GM12878 (cell line): ENCODE results near the gene CSTPP1. TPM values are rescaled to one million over a fixed set of nuclear protein-coding genes. Genes with fewer than 3 reads are reported as not detected.

Source experiments
- ATAC-seq: fragments of 200-7000 bp; cut with Tn5 transposase; 3 replicates; pipeline ENCODE4 v1.9.1; 2020; ENCODE audit warnings: mild to moderate bottlenecking, moderate library complexity
- BruUV-seq: library from RNA; stranded (reverse); fragments of 400-500 nt; replicated peaks from 2 replicates; lab custom pipeline; 2021; lab: Mats Ljungman, UMichigan
- CTCF ChIA-PET: fragments of 300-600 bp; sonication (Branson Sonifier 250); formaldehyde crosslinking; extraction: SDS; loops from one replicate; lab custom pipeline; 2021; ENCODE audit warnings: inconsistent platforms; lab: Yijun Ruan, JAX
- POLR2A ChIA-PET: fragments of 350-600 bp; formaldehyde crosslinking; extraction: SDS; loops from one replicate; lab custom pipeline; 2021; ENCODE audit warnings: inconsistent platforms; lab: Charles Lee
- RAD21 ChIA-PET: fragments of 300-600 bp; sonication (Branson Sonifier 250); formaldehyde crosslinking; loops from one replicate; lab custom pipeline; 2023; ENCODE audit warnings: antibody characterized with exemption; ENCODE audit not compliant: unreplicated experiment; lab: Charles Lee
- SMC1A ChIA-PET: fragments of 300-600 bp; sonication (Branson Sonifier 250); formaldehyde crosslinking; loops from one replicate; lab custom pipeline; 2023; ENCODE audit not compliant: unreplicated experiment, uncharacterized antibody; lab: Charles Lee
- DNase-seq: peaks from one replicate; pipeline ENCODE4 v3.0.0-alpha.2; 2011; ENCODE audit warnings: low read depth, low spot score
- FAIRE-seq: peaks from 3 replicates; lab custom pipeline; 2011; peaks lifted over from hg19 to GRCh38; lab: Jason Lieb, UNC
- H2AFZ ChIP-seq: 2 replicates; pipeline ENCODE4 v1.6.0; 2011; ENCODE audit warnings: low read depth, low read length, control low read depth; ENCODE audit not compliant: control insufficient read depth
- H3K27ac ChIP-seq: 2 replicates; pipeline ENCODE4 v1.5.1; 2011; ENCODE audit warnings: control low read depth; ENCODE audit not compliant: control insufficient read depth, insufficient read depth
- H3K27me3 ChIP-seq, 2 experiments: replicated peaks in 1 of 2; 2 replicates each; pipeline versions ENCODE4 v1.6.0 to v1.6.1; 2011; ENCODE audit warnings: low read length in 1 of 2; ENCODE audit not compliant: control insufficient read depth in 2 of 2, insufficient read depth in 2 of 2
- H3K36me3 ChIP-seq, 2 experiments: 2 replicates each; pipeline ENCODE4 v1.5.1; 2011; ENCODE audit warnings: low read length in 1 of 2; ENCODE audit not compliant: control insufficient read depth in 2 of 2, insufficient read depth in 2 of 2
- H3K4me1 ChIP-seq: 2 replicates; pipeline ENCODE4 v1.6.1; 2011; ENCODE audit warnings: mild to moderate bottlenecking, low read length, moderate library complexity, mixed read lengths; ENCODE audit not compliant: control insufficient read depth, insufficient read depth
- H3K4me2 ChIP-seq: 2 replicates; pipeline ENCODE4 v1.6.0; 2011; ENCODE audit warnings: control low read depth; ENCODE audit not compliant: control insufficient read depth, insufficient read depth
- H3K4me3 ChIP-seq: fragments of 200-600 bp; sonication (generic); 2 replicates; pipeline ENCODE4 v1.5.1; 2016
- H3K79me2 ChIP-seq: 2 replicates; pipeline ENCODE4 v1.6.0; 2011; ENCODE audit warnings: low read length; ENCODE audit not compliant: control insufficient read depth, insufficient read depth
- H3K9ac ChIP-seq: 2 replicates; pipeline ENCODE4 v1.8.0; 2011; ENCODE audit warnings: low read length, control low read depth, mixed read lengths; ENCODE audit not compliant: control insufficient read depth, insufficient read depth
- H3K9me3 ChIP-seq: replicated peaks from 3 replicates; pipeline ENCODE4 v1.5.1; 2011; ENCODE audit warnings: mild to moderate bottlenecking, low read length; ENCODE audit not compliant: control insufficient read depth, insufficient read depth
- H4K20me1 ChIP-seq: 2 replicates; pipeline ENCODE4 v1.6.0; 2011; ENCODE audit not compliant: control insufficient read depth, insufficient read depth
- ETV6 ChIP-seq, 2 experiments: fragments of 450-650 bp in 1 of 2; IDR thresholded peaks in 1 of 2; conservative IDR thresholded peaks in 1 of 2; 2 replicates each; pipeline ENCODE4 v1.6.1; 2014; ENCODE audit warnings: antibody characterized with exemption in 1 of 2, borderline replicate concordance in 1 of 2, low read depth in 1 of 2, mild to moderate bottlenecking in 1 of 2, moderate library complexity in 1 of 2
- NFYB ChIP-seq: IDR thresholded peaks from 2 replicates; pipeline ENCODE4 v1.6.1; 2011; ENCODE audit warnings: low read depth, mild to moderate bottlenecking, low read length, improper control_type of control experiment, moderate library complexity; ENCODE audit not compliant: insufficient read depth
- POU2F2 ChIP-seq: IDR thresholded peaks from 3 replicates; pipeline ENCODE4 v1.6.1; 2011; ENCODE audit warnings: low read depth, mild to moderate bottlenecking, low read length, borderline replicate concordance
- RFX5 ChIP-seq: IDR thresholded peaks from 2 replicates; pipeline ENCODE4 v1.6.1; 2011; ENCODE audit warnings: low read depth, low read length, improper control_type of control experiment
- SPI1 ChIP-seq: IDR thresholded peaks from 2 replicates; pipeline ENCODE4 v1.6.1; 2011; ENCODE audit warnings: low read depth, mild to moderate bottlenecking, low read length, moderate library complexity, borderline replicate concordance; ENCODE audit not compliant: insufficient read depth
- SREBF1 ChIP-seq: IDR thresholded peaks from 2 replicates; pipeline ENCODE4 v1.6.1; 2012; ENCODE audit warnings: mild to moderate bottlenecking, low read length
- WGBS: methylation state at CpG from one replicate; pipeline ENCODE4 v1.1.6; 2016; ENCODE audit warnings: low lambda C conversion rate; ENCODE audit not compliant: insufficient replicate concordance, insufficient coverage; ENCODE audit errors: missing lambda C conversion rate; 5-methylcytosine and 5-hydroxymethylcytosine counted together
- in situ Hi-C: fragments of 300-500 bp; cut with MboI; formaldehyde crosslinking; loops from 9 replicates; pipeline ENCODE4 v1.14.3; 2018; ENCODE audit warnings: mixed read lengths
- intact Hi-C: fragments of 100-400 bp; cut with micrococcal nuclease; formaldehyde crosslinking; loops from one replicate; pipeline ENCODE4 v1.14.2; 2022; ENCODE audit not compliant: unreplicated experiment
- polyA plus RNA-seq, 11 experiments: library from polyadenylated mRNA; depleted of rRNA in 4 of 11; unstranded in 6 of 11; stranded (reverse) in 5 of 11; fragments of >200 nt; fragmentation: Nextera tagmentation in 4 of 11; fragmentation: Illumina TruSeq in 1 of 11; extraction: Ambion mirVana in 4 of 11; extraction: Trizol in 1 of 11; gene quantifications; 1 replicate in 1 of 11; 2 replicates in 10 of 11; pipeline versions ENCODE4 v1.2.1 to v1.2.3, GENCODE V29; 2011 to 2016; ENCODE audit warnings: inconsistent platforms in 2 of 11, missing spikeins in 2 of 11, low read depth in 1 of 11
- total RNA-seq, 4 experiments: library from RNA; depleted of rRNA in 3 of 4; stranded (reverse); fragments of >200 nt in 3 of 4; fragmentation: Illumina TruSeq in 1 of 4; extraction: Trizol in 1 of 4; gene quantifications; 2 replicates each; pipeline versions ENCODE4 v1.2.1 to v1.2.3, GENCODE V29; 2013 to 2021
- TF ChIP-seq, protein P1 (sequence below): fragments of 450-650 bp; IDR thresholded peaks from 2 replicates; pipeline ENCODE4 v1.6.1; 2016; ENCODE audit warnings: mild to moderate bottlenecking
- TF ChIP-seq, protein P2 (sequence below): IDR thresholded peaks from 2 replicates; pipeline ENCODE4 v1.6.1; 2012; ENCODE audit warnings: low read depth, low read length, improper control_type of control experiment
- TF ChIP-seq, protein P3 (sequence below): IDR thresholded peaks from 2 replicates; pipeline ENCODE4 v1.6.1; 2011; ENCODE audit warnings: low read depth, low read length, improper control_type of control experiment, borderline replicate concordance

CSTPP1 gene
- total and polyA plus RNA-seq, 10 of the 15 experiments (the other 5 are each of a cell fraction or from before 2014, with no cell fraction given), result 7.1 to 23.4 (median 17.5) TPM

- ChIA-PET CTCF (no interaction called here), RAD21 (no interaction called here), SMC1A (no interaction called here), POLR2A (interaction anchor here (0.7 kb wide), 1 partner anchor 190 kb away, joined by 4 read pairs; no protein-coding TSS in a partner anchor)
- H3K27me3 ChIP-seq, result no peaks in the 10 kb centered on the region
- TSS peak; percentile 54 for BruUV-seq
- H3K79me2 ChIP-seq, result no peaks in the 10 kb centered on the region
- ATAC-seq, result no peak
- H3K4me2 ChIP-seq, result no peak overlapping the region
- H3K4me1 ChIP-seq, result peaks cover 5% of the 10 kb centered on the region
- no peaks in the 10 kb centered on the region; a peak in 1 of 4 replicates for H3K36me3 ChIP-seq
- H3K9ac ChIP-seq, result no peak overlapping the region
- DNase-seq, result no peak
- H3K4me3 ChIP-seq, result no peak overlapping the region
- in situ Hi-C loops (no loop called here), intact Hi-C loops (no loop called here)
- FAIRE-seq, result no peak
- TF ChIP-seq, protein P1, sequence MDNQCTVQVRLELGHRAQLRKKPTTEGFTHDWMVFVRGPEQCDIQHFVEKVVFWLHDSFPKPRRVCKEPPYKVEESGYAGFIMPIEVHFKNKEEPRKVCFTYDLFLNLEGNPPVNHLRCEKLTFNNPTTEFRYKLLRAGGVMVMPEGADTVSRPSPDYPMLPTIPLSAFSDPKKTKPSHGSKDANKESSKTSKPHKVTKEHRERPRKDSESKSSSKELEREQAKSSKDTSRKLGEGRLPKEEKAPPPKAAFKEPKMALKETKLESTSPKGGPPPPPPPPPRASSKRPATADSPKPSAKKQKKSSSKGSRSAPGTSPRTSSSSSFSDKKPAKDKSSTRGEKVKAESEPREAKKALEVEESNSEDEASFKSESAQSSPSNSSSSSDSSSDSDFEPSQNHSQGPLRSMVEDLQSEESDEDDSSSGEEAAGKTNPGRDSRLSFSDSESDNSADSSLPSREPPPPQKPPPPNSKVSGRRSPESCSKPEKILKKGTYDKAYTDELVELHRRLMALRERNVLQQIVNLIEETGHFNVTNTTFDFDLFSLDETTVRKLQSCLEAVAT, result no peak
- H4K20me1 ChIP-seq, result no peaks in the 10 kb centered on the region
- no peak overlapping the region for H2AFZ ChIP-seq
- H3K9me3 ChIP-seq, result no peaks in the 10 kb centered on the region; the same call in 2 of the 3 replicates
- H3K27ac ChIP-seq, result no peak overlapping the region
Observed at GRCh38 chr11:47052576-47052975, 116.0 kb downstream of the CSTPP1 start.

GRCh38 chr11:47055534-47055933 lies 119.0 kb downstream of the CSTPP1 start:
- no peaks in the 10 kb centered on the region for H3K79me2 ChIP-seq
- ChIA-PET CTCF (interaction anchor here (2.1 kb wide), 1 partner anchor 24 kb away, joined by 5 read pairs; no protein-coding TSS in a partner anchor), POLR2A (interaction anchor here (0.6 kb wide), 1 partner anchor 49 kb away, joined by 4 read pairs; no protein-coding TSS in a partner anchor)
- no peak for TF ChIP-seq ETV6 (conservative IDR thresholded peaks at IDR 0.05 in 1 of 2, IDR thresholded peaks at IDR 0.05 in 1 of 2; ENCODE audit: borderline replicate concordance in 1 of 2, low read depth in 1 of 2)
- TF ChIP-seq SPI1, result no peak
- no peak for TF ChIP-seq POU2F2
- no peak for TF ChIP-seq NFYB
- TF ChIP-seq RFX5, result no peak
- TF ChIP-seq, protein P2, sequence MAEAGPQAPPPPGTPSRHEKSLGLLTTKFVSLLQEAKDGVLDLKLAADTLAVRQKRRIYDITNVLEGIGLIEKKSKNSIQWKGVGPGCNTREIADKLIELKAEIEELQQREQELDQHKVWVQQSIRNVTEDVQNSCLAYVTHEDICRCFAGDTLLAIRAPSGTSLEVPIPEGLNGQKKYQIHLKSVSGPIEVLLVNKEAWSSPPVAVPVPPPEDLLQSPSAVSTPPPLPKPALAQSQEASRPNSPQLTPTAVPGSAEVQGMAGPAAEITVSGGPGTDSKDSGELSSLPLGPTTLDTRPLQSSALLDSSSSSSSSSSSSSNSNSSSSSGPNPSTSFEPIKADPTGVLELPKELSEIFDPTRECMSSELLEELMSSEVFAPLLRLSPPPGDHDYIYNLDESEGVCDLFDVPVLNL, result no peak
- TF ChIP-seq, protein P1, result no peak
- TF ChIP-seq SREBF1, result no peak
- TF ChIP-seq, protein P3, sequence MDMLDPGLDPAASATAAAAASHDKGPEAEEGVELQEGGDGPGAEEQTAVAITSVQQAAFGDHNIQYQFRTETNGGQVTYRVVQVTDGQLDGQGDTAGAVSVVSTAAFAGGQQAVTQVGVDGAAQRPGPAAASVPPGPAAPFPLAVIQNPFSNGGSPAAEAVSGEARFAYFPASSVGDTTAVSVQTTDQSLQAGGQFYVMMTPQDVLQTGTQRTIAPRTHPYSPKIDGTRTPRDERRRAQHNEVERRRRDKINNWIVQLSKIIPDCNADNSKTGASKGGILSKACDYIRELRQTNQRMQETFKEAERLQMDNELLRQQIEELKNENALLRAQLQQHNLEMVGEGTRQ, result no peak

More at GRCh38 chr11:47055534-47055933, 119.0 kb downstream of the CSTPP1 start:
- Histone ChIP-seq H3K27me3 (no peaks in the 10 kb centered on the region), H3K9me3 (no peaks in the 10 kb centered on the region; the same call in 2 of the 3 replicates), H3K4me1 (0 out of 2 replicates have a peak, but pooled peaks cover 2% of the 10 kb centered on the region), H3K27ac (no peak overlapping the region), H3K9ac (no peak overlapping the region), H3K36me3 (no peaks in the 10 kb centered on the region; a peak in 1 of 4 replicates), H3K4me2 (no peak overlapping the region), H2AFZ (no peak overlapping the region), H4K20me1 (no peaks in the 10 kb centered on the region), H3K4me3 (no peak overlapping the region)
- SMC1A ChIA-PET, result interaction anchor here (1.0 to 1.7 kb wide), 5 partner anchors 11 to 92 kb away, joined by 3 to 6 read pairs (median 4); no protein-coding TSS in a partner anchor
- in situ Hi-C loops, result no loop called here
- ATAC-seq, result no peak
- no peak for FAIRE-seq
- no peak for DNase-seq
- intact Hi-C loops, result no loop called here
- WGBS, result 89% methylated on average over 1 of the region's 1 CpG
- RAD21 ChIA-PET, result interaction anchor here (0.6 to 1.5 kb wide), 6 partner anchors 25 to 484 kb away, joined by 3 to 4 read pairs (median 3); no protein-coding TSS in a partner anchor
- BruUV-seq, result no TSS peak
